ENCODE measurements around the gene ERC1.

DNA sequence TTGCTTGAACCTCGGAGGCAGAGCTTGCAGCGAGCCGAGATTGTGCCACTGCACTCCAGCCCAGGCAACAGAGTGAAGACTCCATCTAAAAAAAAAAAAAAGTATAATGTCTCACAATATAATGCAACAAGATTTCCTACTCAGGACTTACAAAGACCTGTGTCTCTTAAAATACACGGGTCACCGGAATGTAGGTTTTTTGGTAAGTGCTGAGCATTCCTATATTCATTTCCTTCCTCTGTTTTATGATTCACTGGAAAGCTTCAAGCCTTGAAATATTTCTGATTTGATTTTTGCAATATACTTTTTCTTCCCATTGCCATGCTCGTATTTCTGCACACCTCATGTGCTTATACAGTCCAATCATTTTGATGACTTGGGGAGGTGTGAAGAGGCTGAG is 357.6 kb downstream of the ERC1 start:
- TF ChIP-seq, protein P1, sequence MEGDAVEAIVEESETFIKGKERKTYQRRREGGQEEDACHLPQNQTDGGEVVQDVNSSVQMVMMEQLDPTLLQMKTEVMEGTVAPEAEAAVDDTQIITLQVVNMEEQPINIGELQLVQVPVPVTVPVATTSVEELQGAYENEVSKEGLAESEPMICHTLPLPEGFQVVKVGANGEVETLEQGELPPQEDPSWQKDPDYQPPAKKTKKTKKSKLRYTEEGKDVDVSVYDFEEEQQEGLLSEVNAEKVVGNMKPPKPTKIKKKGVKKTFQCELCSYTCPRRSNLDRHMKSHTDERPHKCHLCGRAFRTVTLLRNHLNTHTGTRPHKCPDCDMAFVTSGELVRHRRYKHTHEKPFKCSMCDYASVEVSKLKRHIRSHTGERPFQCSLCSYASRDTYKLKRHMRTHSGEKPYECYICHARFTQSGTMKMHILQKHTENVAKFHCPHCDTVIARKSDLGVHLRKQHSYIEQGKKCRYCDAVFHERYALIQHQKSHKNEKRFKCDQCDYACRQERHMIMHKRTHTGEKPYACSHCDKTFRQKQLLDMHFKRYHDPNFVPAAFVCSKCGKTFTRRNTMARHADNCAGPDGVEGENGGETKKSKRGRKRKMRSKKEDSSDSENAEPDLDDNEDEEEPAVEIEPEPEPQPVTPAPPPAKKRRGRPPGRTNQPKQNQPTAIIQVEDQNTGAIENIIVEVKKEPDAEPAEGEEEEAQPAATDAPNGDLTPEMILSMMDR (IDR thresholded peaks at IDR 0.05; ENCODE audit: low read length), result no peak
- no peak for TF ChIP-seq EZH2 (IDR thresholded peaks at IDR 0.05; ENCODE audit: borderline replicate concordance, low read length)

Measured in OCI-LY1 (cell line).